HL-60 (cell line): ENCODE results near the gene AFF1.

Source experiments
- CTCF ChIP-seq: IDR thresholded peaks from one replicate; pipeline ENCODE4 v1.5.1; 2011; ENCODE audit warnings: low read length, control low read depth, inconsistent platforms; ENCODE audit not compliant: insufficient read depth
- GABPA ChIP-seq: IDR thresholded peaks from 2 replicates; pipeline ENCODE4 v1.6.1; 2012; ENCODE audit warnings: low read depth
- POLR2AphosphoS5 ChIP-seq: IDR thresholded peaks from 2 replicates; pipeline ENCODE4 v1.6.1; 2012; ENCODE audit warnings: low read depth
- REST ChIP-seq: IDR thresholded peaks from 2 replicates; pipeline ENCODE4 v1.6.1; 2012; ENCODE audit warnings: low read depth; ENCODE audit not compliant: insufficient replicate concordance

GRCh38 chr4:87053176-87053658 lies 118.4 kb downstream of the AFF1 start:
- no peak for TF ChIP-seq POLR2AphosphoS5
- TF ChIP-seq CTCF, result no peak
- no peak for TF ChIP-seq GABPA
- no peak for TF ChIP-seq REST
